GM18909 (cell line): ENCODE results near the gene PGBD5.

Experiments used
- ATAC-seq: cut with Tn5 transposase; IDR thresholded peaks from one replicate; pipeline ENCODE4 v1.9.1; 2021; ENCODE audit warnings: mild to moderate bottlenecking; ENCODE audit not compliant: unreplicated experiment, poor library complexity

The PGBD5 gene

GRCh38 chr1:230354005-230354404 is 72.1 kb downstream of the PGBD5 start:
- no peak for ATAC-seq

DNA sequence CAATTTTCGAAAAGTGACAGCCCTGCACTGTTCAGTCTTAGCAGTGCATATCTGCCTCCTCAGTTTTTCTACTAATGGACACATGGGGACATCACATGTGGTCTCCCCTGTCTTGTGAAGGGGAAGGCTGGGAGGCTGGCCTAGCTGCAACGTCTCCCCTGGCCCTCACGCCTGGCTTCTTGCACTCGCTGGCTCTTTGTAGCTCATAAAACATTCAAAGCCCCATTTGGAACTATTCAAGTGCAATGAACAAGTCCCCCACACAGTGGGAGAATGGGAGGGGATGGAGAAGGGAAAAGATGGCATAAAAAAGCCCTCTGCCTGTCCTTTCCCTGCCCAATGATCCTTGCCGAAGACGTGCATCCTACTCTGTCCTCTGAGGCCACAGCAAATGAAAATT is 73.6 kb downstream of the PGBD5 start:
- ATAC-seq, result no peak

GRCh38 chr1:230351983-230352382 is 74.1 kb downstream of the PGBD5 start:
- no peak for ATAC-seq

DNA sequence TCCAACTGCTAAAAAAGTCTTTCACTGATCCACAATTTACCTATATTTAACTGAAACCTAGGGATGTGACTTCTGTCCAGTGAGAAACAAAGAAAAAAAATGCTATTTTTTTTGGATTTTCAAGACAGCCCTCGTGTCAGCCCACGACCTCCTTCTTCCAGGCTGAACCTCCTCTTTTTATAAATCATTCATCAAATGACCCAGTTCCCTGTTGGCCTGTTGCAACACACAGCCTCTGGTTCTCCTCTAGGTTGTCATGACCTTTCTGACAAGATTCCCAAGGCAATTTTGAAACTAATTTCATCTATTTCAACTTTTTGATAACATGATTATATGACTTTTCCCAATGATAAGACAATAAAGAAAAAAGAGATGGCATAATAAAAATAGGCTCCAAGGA is 74.6 kb downstream of the PGBD5 start:
- ATAC-seq, result no peak

DNA sequence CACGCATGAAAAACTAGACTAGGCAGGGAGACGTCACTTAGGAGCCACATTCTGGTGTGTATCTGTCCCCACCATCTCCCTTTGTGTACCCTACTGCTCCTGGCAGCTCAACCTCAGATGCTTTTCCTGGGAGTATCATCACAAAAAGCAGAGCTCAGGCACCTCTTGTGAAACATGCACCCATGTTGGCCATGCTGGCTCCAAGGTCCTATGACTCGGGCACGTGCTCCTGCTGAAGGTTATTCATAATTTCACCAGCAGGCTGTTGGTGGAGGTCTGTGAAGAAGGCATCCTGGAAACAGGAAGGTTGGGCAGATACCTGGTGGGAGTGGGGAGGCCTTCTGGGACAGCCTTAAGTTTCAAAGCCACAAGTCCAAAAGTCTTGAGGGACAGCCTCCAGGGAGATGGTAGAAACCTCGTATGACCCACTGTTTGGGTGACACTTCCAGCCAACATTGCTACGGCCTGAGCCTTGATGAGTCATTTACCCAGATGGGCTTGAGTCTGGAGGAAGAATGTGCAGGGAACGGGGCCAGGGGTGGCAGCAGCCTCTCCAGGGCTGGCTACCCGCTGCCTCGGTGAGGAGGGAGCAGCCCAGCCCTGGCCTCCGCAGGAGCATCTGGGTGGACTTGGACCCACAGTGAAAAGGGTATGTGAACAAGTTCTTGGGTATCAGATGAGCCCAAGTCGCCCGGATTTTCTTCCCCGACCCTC is 75.8 kb downstream of the PGBD5 start:
- ATAC-seq, result no peak

GRCh38 chr1:230349020-230349393 is 77.1 kb downstream of the PGBD5 start:
- ATAC-seq, result no peak

- no peak for ATAC-seq
Measured at GRCh38 chr1:230348386-230349019, 77.6 kb downstream of the PGBD5 start.

GRCh38 chr1:230347896-230348295 is 78.2 kb downstream of the PGBD5 start:
- no peak for ATAC-seq

GRCh38 chr1:230345139-230345885 is 80.8 kb downstream of the PGBD5 start:
- ATAC-seq, result no peak

DNA sequence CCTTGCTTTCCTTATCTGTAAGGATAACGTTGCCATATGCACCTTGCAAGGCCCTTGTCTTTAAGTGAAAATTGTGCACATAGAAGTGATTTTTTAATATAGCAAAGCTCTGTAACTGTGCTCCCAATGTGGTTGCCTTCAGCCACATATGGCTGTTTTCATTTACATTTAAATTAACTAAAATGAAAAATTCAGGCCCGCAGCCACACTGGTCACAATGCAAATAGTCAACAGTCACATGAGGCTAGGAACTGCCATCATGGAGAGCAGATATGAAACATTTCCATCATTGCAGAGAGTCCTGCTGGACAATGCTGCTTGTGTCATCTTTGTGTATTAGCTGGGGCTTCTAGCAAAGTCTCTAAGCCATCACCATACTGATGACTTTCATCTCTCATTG is 83.4 kb downstream of the PGBD5 start:
- ATAC-seq, result no peak

- ATAC-seq, result no peak
Measured at GRCh38 chr1:230342019-230342418, 84.1 kb downstream of the PGBD5 start.

GRCh38 chr1:230341162-230341546 is 85.0 kb downstream of the PGBD5 start:
- ATAC-seq, result no peak

DNA sequence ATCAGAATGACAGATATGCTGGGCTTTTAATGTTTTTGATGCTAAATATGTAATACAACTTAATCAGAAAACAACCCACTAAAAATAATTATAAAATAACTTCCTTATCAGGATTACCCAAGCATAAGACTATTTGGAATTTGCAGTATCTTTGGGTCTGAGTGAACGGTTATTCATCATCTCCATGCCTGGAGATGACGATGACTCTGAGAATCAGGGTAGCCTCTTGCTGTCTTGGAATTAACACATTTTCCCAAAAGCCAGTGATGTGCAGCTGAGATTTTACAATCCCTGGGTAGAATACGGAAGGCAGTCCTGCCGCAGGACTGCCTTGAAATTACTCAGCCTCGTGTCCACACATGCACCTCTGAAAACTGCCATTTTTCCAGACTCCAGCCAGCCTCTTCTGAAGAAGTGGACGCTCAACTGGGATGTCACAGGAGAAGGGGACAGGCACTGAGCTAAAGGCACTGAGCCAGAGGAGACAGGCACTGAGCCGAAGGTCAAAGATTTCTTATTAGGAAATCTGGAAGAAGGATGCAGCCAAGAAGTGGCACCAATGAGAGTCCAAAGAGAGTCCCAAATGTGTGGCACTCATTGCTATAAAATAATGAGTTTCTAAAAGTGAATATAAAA is 85.5 kb downstream of the PGBD5 start:
- no peak for ATAC-seq

GRCh38 chr1:230339033-230339432 is 87.1 kb downstream of the PGBD5 start:
- no peak for ATAC-seq

- ATAC-seq, result no peak
Measured at GRCh38 chr1:230337266-230337665, 88.9 kb downstream of the PGBD5 start.

DNA sequence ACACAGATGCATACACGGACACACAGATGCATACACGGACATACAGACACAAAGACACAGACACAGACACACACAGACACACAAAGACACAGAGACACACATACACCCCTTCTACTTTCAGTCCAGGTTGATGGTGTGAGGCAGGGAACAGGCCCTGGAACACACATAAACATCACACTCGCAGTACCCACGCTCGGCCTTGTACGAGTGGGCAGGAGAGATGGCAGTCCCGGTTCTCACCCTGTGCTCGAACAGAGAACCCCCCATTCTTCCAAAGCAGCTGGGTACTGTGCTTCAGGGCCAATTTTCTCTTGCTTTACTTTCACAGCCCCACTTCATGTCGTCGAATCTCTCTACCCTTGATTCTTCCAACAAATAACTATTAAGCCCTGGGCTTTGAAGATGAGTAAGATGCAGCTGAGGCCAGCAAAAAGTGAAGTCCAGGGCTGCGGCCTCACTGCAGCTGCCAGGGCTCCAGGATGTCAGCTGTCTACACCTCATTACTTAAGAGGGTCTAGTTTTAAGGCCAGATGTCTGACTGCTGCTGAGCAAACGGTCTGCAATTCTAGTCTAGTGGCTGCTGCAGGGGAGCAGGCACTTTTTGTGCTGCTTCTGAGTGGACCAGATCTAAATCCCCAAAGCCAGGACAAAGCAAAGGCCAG is 90.1 kb downstream of the PGBD5 start:
- ATAC-seq, result no peak

DNA sequence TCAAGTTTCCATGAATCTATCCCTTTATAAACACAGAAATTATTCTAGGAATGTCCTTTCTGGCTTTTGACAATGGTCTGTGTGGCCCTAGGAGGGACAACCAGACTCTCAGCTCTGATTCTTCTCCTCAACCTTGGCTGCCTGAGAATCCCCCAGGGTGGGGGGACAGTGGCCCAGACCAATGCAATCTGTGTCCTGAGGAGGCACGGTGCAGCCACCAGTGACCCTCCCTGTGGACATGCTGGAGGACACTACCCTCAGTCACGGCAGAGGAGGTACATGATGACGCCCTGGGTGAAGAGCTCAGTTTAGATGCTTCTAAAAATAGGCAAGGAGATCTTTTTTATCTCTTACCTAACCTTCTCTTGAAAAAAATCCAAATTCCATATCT is 91.7 kb downstream of the PGBD5 start:
- no peak for ATAC-seq

DNA sequence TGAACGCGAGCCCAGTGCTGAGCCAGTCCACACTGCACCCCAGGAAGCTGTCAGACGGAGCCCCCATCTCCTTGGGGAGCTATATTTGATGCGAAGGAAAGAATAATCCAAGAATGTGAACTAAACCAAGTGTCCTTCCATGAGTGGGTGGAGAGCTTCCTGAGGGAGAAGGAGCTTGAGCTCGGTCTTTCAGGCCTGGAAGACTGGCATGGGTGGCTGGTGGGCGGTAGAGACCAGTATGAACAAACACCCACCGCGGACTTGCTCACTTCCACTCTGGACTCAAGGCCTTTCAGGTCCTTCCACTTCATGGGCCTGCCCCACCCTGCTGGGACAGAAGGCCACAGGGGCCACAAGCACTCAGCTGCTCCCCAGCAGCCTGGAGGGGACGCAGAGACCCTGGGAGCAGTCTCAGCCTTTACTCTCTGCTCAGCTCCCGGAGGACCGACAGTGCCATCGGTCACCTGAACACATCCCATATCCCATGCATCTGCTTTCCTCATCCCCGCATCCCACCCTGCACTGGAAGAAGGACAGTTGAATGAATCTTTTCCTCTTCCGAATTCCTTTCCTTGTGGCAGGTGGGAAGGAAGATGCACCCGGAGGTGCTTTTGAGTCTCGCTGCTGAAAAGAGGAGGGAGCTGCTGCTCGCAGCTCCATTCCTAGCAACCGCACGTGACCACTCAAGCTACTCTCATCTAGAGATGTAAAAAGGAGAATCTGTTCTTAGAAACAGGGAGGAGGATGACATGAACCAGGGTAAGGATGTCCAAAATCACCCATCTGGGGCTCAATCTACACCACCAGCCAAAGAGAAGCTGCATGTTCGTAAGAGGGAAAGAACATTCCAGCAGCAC is 92.3 kb downstream of the PGBD5 start:
- ATAC-seq, result no peak

DNA sequence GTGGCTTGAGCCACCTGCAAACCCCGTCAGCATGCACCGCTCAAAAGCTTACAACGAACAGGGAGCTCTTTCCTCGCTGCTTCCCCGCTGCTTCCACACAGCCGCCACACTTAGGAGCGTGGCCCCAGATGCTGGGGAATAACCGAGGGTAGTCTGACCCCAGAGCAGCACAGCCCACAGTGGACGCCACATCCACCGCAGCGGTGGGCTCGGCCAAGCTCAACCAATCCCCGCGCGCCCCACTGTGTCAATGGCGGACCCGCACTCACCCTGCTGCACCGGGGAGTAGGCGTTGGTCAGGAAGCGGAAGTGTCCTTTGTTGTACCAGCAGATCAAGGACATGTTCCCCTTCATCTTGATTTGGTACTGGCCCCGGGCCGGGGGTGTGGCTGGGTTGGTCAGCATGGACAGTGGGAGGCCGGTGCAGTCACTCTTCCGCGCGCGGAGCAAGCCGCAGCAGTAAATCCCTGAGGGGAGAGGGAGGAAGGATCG is 93.5 kb downstream of the PGBD5 start:
- no peak for ATAC-seq

- no peak for ATAC-seq
Measured at GRCh38 chr1:230332061-230332460, 94.1 kb downstream of the PGBD5 start.
